GM19238 (cell line): ENCODE data around the gene UCHL5.

Source experiments
- DNase-seq: peaks from one replicate; pipeline ENCODE4 v3.0.0; 2011; ENCODE audit warnings: low spot score; ENCODE audit not compliant: insufficient read length

The UCHL5 gene

DNA sequence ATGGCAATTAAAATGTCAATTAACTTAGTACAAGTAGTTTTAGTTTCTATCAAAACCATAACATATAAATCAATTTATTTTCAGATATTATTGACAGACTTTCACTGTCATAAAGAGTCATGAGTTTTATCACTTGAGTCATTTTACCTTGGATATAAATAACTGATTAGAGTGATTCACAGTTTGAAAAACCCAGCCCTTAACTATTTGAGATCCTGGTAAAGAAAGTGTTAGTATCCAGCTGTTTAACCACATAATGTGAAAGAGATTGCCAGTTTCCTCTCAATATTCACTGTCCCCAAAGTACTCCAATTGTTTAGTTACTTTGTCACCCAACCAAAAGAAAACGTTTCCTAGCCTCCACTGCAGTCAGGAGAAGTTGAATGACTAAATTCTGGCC, 91.3 kb downstream of the UCHL5 start:
- no peak for DNase-seq

- DNase-seq = no peak
Observed at GRCh38 chr1:192967211-192967877, 91.8 kb downstream of the UCHL5 start.

DNA sequence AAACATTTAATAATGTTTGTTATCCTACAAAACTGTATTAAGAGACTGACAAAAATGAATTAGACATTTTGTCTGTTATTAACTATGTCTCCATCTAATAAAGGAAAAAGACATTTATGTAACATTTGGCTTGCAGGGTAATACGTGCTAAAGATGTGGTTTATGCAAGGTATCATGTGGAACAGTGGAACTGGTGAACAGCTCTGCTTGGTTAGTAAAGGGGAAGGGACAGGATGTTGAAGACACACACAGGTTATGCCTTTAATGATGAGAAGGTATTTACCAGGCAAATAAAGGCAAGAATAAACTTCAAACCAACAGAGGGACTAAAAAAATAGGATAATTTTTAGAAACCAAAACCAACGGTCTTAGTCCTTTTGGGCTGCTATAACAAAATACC, 93.1 kb downstream of the UCHL5 start:
- DNase-seq = no peak

- DNase-seq = no peak
Observed at GRCh38 chr1:192962901-192963300, 96.3 kb downstream of the UCHL5 start.
